PFSK-1 (cell line): ENCODE results near the gene ILF3.

Source experiments
- FOXP2 ChIP-seq: optimal IDR thresholded peaks from 2 replicates; pipeline ENCODE3; 2011; ENCODE audit warnings: borderline replicate concordance, control low read depth, inconsistent platforms; ENCODE audit not compliant: insufficient read depth; ENCODE audit errors: extremely low read length, extremely low read depth
- POLR2AphosphoS5 ChIP-seq: IDR thresholded peaks from 2 replicates; pipeline ENCODE4 v1.6.1; 2012; ENCODE audit warnings: low read depth, mild to moderate bottlenecking, control low read depth, low read length, moderate library complexity
- SIN3A ChIP-seq: IDR thresholded peaks from 2 replicates; pipeline ENCODE4 v1.6.1; 2012; ENCODE audit warnings: mild to moderate bottlenecking, low read length, moderate library complexity, borderline replicate concordance; ENCODE audit not compliant: insufficient read depth
- TAF1 ChIP-seq: IDR thresholded peaks from 2 replicates; pipeline ENCODE4 v1.6.1; 2012; ENCODE audit warnings: low read length, control low read depth, borderline replicate concordance; ENCODE audit not compliant: insufficient read depth
- TF ChIP-seq, protein P1 (sequence below), 2 experiments: IDR thresholded peaks; 2 replicates each; pipeline versions ENCODE4 v1.6.1 to v1.8.0; 2011 to 2012; ENCODE audit warnings: low read depth in 2 of 2, low read length in 2 of 2, control low read depth in 1 of 2, inconsistent platforms in 1 of 2, mild to moderate bottlenecking in 1 of 2, moderate library complexity in 1 of 2; ENCODE audit not compliant: insufficient read depth in 1 of 2

ILF3 gene

DNA sequence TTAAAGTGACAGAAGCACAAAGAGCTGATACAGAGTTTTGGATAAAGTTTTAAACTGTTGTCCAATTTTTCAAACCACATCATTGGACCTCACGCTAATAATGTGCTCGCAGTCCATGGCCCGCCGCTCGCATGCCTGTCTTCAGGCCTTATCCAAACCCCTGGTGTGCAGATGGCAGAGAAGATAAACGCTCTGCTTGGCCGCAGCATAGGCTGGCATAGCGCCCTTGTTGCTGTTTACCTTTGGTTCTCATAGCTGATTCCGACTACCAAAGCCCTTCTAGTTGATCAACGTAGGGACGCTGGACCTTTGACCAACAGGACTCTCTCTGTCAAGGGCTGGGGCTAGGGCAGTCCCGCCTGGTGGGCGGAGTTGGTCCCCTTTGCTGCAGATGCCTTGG is 23.6 kb downstream of the ILF3 start:
- TF ChIP-seq, protein P1, sequence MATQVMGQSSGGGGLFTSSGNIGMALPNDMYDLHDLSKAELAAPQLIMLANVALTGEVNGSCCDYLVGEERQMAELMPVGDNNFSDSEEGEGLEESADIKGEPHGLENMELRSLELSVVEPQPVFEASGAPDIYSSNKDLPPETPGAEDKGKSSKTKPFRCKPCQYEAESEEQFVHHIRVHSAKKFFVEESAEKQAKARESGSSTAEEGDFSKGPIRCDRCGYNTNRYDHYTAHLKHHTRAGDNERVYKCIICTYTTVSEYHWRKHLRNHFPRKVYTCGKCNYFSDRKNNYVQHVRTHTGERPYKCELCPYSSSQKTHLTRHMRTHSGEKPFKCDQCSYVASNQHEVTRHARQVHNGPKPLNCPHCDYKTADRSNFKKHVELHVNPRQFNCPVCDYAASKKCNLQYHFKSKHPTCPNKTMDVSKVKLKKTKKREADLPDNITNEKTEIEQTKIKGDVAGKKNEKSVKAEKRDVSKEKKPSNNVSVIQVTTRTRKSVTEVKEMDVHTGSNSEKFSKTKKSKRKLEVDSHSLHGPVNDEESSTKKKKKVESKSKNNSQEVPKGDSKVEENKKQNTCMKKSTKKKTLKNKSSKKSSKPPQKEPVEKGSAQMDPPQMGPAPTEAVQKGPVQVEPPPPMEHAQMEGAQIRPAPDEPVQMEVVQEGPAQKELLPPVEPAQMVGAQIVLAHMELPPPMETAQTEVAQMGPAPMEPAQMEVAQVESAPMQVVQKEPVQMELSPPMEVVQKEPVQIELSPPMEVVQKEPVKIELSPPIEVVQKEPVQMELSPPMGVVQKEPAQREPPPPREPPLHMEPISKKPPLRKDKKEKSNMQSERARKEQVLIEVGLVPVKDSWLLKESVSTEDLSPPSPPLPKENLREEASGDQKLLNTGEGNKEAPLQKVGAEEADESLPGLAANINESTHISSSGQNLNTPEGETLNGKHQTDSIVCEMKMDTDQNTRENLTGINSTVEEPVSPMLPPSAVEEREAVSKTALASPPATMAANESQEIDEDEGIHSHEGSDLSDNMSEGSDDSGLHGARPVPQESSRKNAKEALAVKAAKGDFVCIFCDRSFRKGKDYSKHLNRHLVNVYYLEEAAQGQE (IDR thresholded peaks at IDR 0.05; ENCODE audit: insufficient read depth in 1 of 2, low read depth in 2 of 2, low read length in 2 of 2) = no peak
- TF ChIP-seq FOXP2 = no peak
- TF ChIP-seq TAF1 = no peak
- TF ChIP-seq POLR2AphosphoS5 = no peak
- no peak for TF ChIP-seq SIN3A

DNA sequence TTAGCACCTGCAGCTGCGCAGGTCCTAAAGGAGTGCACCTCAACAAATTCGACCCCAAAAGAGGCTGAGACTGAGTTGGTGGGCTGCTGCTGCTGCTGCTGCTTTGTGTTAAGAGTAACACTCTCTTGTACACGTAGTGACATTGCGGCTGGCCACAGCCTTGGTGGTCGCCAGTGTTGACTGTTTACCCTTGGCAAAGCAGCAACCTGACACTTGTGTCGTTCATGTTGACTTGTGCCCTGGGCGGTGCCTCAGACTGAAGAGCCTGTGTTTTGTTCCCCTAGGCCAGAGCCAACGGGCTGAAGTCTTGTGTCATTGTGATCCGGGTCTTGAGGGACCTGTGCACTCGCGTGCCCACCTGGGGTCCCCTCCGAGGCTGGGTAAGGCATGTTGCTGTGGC is 24.7 kb downstream of the ILF3 start:
- TF ChIP-seq POLR2AphosphoS5 = no peak
- TF ChIP-seq SIN3A = no peak
- TF ChIP-seq, protein P1 (IDR thresholded peaks at IDR 0.05; ENCODE audit: insufficient read depth in 1 of 2, low read depth in 2 of 2, low read length in 2 of 2) = no peak

DNA sequence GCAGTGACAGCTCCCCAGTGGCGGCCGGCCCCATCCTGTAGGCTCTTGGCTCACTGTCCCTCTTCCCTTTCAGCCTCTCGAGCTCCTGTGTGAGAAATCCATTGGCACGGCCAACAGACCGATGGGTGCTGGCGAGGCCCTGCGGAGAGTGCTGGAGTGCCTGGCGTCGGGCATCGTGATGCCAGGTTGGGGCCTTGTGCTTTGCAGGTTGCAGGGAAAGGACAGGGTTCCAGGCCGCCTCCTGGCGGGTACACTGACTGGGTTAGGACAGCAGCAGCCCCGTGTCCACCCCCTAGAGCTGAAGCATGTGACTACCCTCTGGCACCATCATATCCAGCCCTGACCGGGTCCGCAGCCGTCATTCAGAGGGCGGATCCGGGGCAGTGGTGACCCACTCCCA is 25.6 kb downstream of the ILF3 start:
- no peak for TF ChIP-seq SIN3A
- no peak for TF ChIP-seq FOXP2

DNA sequence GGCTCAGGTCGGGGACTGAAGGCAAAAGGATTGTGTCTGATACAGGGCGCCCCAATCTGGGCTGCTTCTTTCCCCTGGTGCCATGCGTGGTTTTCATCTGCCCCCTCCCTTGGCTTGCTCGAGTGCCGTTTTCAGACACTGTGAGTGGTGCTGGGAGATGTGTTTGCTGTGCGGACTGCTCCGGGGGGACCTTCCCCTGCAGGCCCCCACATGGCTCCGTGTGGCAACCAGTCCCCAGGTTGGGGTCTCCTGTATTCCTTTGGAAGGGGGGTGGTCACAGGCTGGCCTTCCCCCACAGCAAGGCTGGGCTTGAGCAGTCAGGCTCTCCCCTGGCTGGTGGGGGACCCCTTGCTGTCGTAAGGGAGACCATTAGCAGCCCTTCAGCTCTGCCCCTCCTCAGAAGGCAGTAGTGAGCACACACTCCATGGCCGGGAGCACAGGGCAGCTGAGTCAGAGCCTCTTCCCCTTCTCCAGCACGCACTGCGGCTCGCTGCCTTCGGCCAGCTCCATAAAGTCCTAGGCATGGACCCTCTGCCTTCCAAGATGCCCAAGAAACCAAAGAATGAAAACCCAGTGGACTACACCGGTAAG is 26.5 kb downstream of the ILF3 start:
- TF ChIP-seq FOXP2 = no peak
- TF ChIP-seq, protein P1 (IDR thresholded peaks at IDR 0.05; ENCODE audit: insufficient read depth in 1 of 2, low read depth in 2 of 2, low read length in 2 of 2) = no peak
- TF ChIP-seq TAF1 = no peak
- no peak for TF ChIP-seq POLR2AphosphoS5
- TF ChIP-seq SIN3A = no peak

DNA sequence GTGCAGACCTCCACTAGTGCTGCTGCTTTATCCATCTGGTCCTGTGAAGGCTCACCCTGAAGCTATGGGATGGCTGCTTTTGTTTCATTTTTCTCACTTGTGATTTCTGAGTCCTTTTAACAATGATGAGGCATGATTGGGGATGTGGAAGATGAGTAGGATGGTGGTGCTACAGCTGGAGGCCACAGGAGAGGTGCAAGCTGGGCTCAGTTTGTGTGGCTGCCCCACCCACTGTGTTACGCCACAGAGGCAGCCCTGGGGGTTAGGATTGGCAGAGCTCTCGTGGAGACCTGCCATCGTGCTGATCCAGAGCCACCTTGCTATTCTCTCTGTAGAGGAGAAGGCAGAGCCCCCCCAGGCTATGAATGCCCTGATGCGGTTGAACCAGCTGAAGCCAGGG is 27.5 kb downstream of the ILF3 start:
- TF ChIP-seq TAF1 = no peak
- TF ChIP-seq FOXP2 = no peak
- no peak for TF ChIP-seq SIN3A
- no peak for TF ChIP-seq POLR2AphosphoS5
- TF ChIP-seq, protein P1 (IDR thresholded peaks at IDR 0.05; ENCODE audit: insufficient read depth in 1 of 2, low read depth in 2 of 2, low read length in 2 of 2) = no peak
